H9 (cell line): Measurements from ENCODE around the gene DOCK1. TPM values are rescaled to one million over a fixed set of nuclear protein-coding genes. Genes with fewer than 3 reads are reported as not detected.

Experiments used
- DNase-seq: peaks from one replicate; pipeline ENCODE4 v3.0.0-alpha.2; 2017
- H2AFZ ChIP-seq: one replicate; pipeline ENCODE4 v1.6.1; 2013; ENCODE audit warnings: mild to moderate bottlenecking, low read length, control low read depth, moderate library complexity
- H2AK5ac ChIP-seq: 2 replicates; pipeline ENCODE4 v1.6.1; 2013; ENCODE audit warnings: low read length, control low read depth, mixed read lengths; ENCODE audit not compliant: insufficient read length
- H2BK120ac ChIP-seq: one replicate; pipeline ENCODE4 v1.6.1; 2013; ENCODE audit warnings: low read depth, mild to moderate bottlenecking, low read length, control low read depth, inconsistent platforms; ENCODE audit not compliant: poor library complexity, severe bottlenecking
- H2BK12ac ChIP-seq: 2 replicates; pipeline ENCODE4 v1.6.1; 2013; ENCODE audit warnings: low read length, control low read depth, mixed read lengths, low read depth; ENCODE audit not compliant: insufficient read length
- H2BK15ac ChIP-seq: 2 replicates; pipeline ENCODE4 v1.6.1; 2013; ENCODE audit warnings: low read depth, low read length, control low read depth
- H2BK20ac ChIP-seq: one replicate; pipeline ENCODE4 v1.6.1; 2013; ENCODE audit warnings: low read depth, mild to moderate bottlenecking, low read length, control low read depth, inconsistent platforms; ENCODE audit not compliant: poor library complexity, severe bottlenecking
- H2BK5ac ChIP-seq: 2 replicates; pipeline ENCODE4 v1.6.1; 2013; ENCODE audit warnings: low read length, control low read depth, mixed read lengths; ENCODE audit not compliant: insufficient read length
- H3K14ac ChIP-seq: 2 replicates; pipeline ENCODE4 v1.6.1; 2013; ENCODE audit warnings: low read length, control low read depth; ENCODE audit not compliant: insufficient read depth
- H3K18ac ChIP-seq: 2 replicates; pipeline ENCODE4 v1.6.1; 2013; ENCODE audit warnings: low read depth, mild to moderate bottlenecking, mixed read lengths, low read length, control low read depth; ENCODE audit not compliant: insufficient read length
- H3K23ac ChIP-seq: 2 replicates; pipeline ENCODE4 v1.6.1; 2013; ENCODE audit warnings: low read length, control low read depth, mixed read lengths, low read depth; ENCODE audit not compliant: insufficient read length
- H3K23me2 ChIP-seq: 2 replicates; pipeline ENCODE4 v1.6.1; 2013; ENCODE audit warnings: low read depth, mild to moderate bottlenecking, mixed read lengths, low read length, control low read depth; ENCODE audit not compliant: insufficient read length, poor library complexity, severe bottlenecking
- H3K27ac ChIP-seq: 2 replicates; pipeline ENCODE4 v1.5.1; 2013; ENCODE audit warnings: low read length, control low read depth, mixed read lengths, low read depth; ENCODE audit not compliant: insufficient read length
- H3K27me3 ChIP-seq: 2 replicates; pipeline ENCODE4 v1.6.1; 2013; ENCODE audit warnings: low read length, control low read depth, inconsistent platforms; ENCODE audit not compliant: insufficient read depth
- H3K4ac ChIP-seq: 2 replicates; pipeline ENCODE4 v1.6.1; 2013; ENCODE audit warnings: low read depth, mild to moderate bottlenecking, control low read depth, inconsistent platforms, low read length, moderate library complexity
- H3K4me1 ChIP-seq: 2 replicates; pipeline ENCODE4 v1.6.1; 2013; ENCODE audit warnings: low read length, control low read depth, inconsistent platforms; ENCODE audit not compliant: insufficient read depth
- H3K4me2 ChIP-seq: 2 replicates; pipeline ENCODE4 v1.6.1; 2013; ENCODE audit warnings: low read length, control low read depth, mixed read lengths; ENCODE audit not compliant: insufficient read length, insufficient read depth
- H3K56ac ChIP-seq: 2 replicates; pipeline ENCODE4 v1.6.1; 2013; ENCODE audit warnings: low read depth, mild to moderate bottlenecking, mixed read lengths, low read length, control low read depth; ENCODE audit not compliant: insufficient read length
- H3K79me1 ChIP-seq: 2 replicates; pipeline ENCODE4 v1.6.1; 2013; ENCODE audit warnings: low read depth, mild to moderate bottlenecking, moderate library complexity, low read length, control low read depth, inconsistent platforms; ENCODE audit not compliant: insufficient read depth, poor library complexity, severe bottlenecking
- H3K79me2 ChIP-seq: 2 replicates; pipeline ENCODE4 v1.6.1; 2013; ENCODE audit warnings: low read length, control low read depth, inconsistent platforms; ENCODE audit not compliant: insufficient read depth
- H3K9ac ChIP-seq: 2 replicates; pipeline ENCODE4 v1.6.1; 2013; ENCODE audit warnings: low read length, control low read depth, mixed read lengths; ENCODE audit not compliant: insufficient read length; ENCODE audit errors: extremely low read depth
- H3K9me3 ChIP-seq: one replicate; pipeline ENCODE4 v1.6.1; 2013; ENCODE audit warnings: low read depth, low read length, inconsistent platforms; ENCODE audit not compliant: control insufficient read depth
- H3T11ph ChIP-seq: one replicate; pipeline ENCODE4 v1.6.1; 2013; ENCODE audit warnings: mild to moderate bottlenecking, low read length, control low read depth, inconsistent platforms
- H4K20me1 ChIP-seq: one replicate; pipeline ENCODE4 v1.6.1; 2013; ENCODE audit not compliant: control insufficient read depth, insufficient read length, insufficient read depth
- H4K5ac ChIP-seq: 2 replicates; pipeline ENCODE4 v1.6.1; 2013; ENCODE audit warnings: low read depth, mild to moderate bottlenecking, mixed read lengths, low read length, control low read depth; ENCODE audit not compliant: insufficient read length
- H4K8ac ChIP-seq: replicated peaks from 2 replicates; pipeline ENCODE4 v1.6.1; 2013; ENCODE audit warnings: low read length, control low read depth, mixed read lengths, low read depth; ENCODE audit not compliant: insufficient read length
- H4K91ac ChIP-seq: 2 replicates; pipeline ENCODE4 v1.6.1; 2013; ENCODE audit warnings: low read depth, mild to moderate bottlenecking, moderate library complexity, mixed read lengths, low read length, control low read depth; ENCODE audit not compliant: insufficient read length
- H3K27ac Mint-ChIP-seq, 3 experiments: 2 replicates in 2 of 3; 3 replicates in 1 of 3; pipeline ENCODE4 v1.8.0; 2020 to 2021; ENCODE audit warnings: mixed read lengths in 3 of 3, mild to moderate bottlenecking in 1 of 3, moderate library complexity in 1 of 3
- H3K27me3 Mint-ChIP-seq: 2 replicates; pipeline ENCODE4 v1.8.0; 2021; ENCODE audit warnings: low read depth, mild to moderate bottlenecking, moderate library complexity, mixed read lengths
- H3K36me3 Mint-ChIP-seq, 3 experiments: 2 replicates in 2 of 3; 3 replicates in 1 of 3; pipeline ENCODE4 v1.8.0; 2020 to 2021; ENCODE audit warnings: low read depth in 3 of 3, mixed read lengths in 3 of 3; ENCODE audit not compliant: insufficient read depth in 1 of 3
- H3K4me1 Mint-ChIP-seq, 2 experiments: 2 replicates each; pipeline ENCODE4 v1.8.0; 2020; ENCODE audit warnings: mixed read lengths in 2 of 2
- H3K4me3 Mint-ChIP-seq, 2 experiments: 2 replicates in 1 of 2; 3 replicates in 1 of 2; pipeline ENCODE4 v1.8.0; 2020 to 2021; ENCODE audit warnings: mild to moderate bottlenecking in 2 of 2, mixed read lengths in 2 of 2, moderate library complexity in 1 of 2
- H3K9me3 Mint-ChIP-seq, 2 experiments: 2 replicates in 1 of 2; 3 replicates in 1 of 2; pipeline ENCODE4 v1.8.0; 2020; ENCODE audit warnings: mild to moderate bottlenecking in 2 of 2, mixed read lengths in 2 of 2, moderate library complexity in 1 of 2
- WGBS: extraction: QIAGEN DNeasy Blood & Tissue Kit; methylation state at CpG from one replicate; pipeline ENCODE4 v1.1.7; 2013; ENCODE audit warnings: missing lambda C conversion rate, low lambda C conversion rate, mixed read lengths; ENCODE audit not compliant: insufficient read length; ENCODE audit errors: extremely low coverage; 5-methylcytosine and 5-hydroxymethylcytosine counted together
- total RNA-seq: library from RNA; stranded (reverse); gene quantifications from 2 replicates; pipeline ENCODE4 v1.2.1, GENCODE V29; 2021
- TF ChIP-seq, protein P1 (sequence below): fragments of 200-600 bp; sonication (generic); conservative IDR thresholded peaks from 3 replicates; pipeline ENCODE4 v1.8.0; 2021; ENCODE audit warnings: antibody characterized with exemption, mild to moderate bottlenecking

DOCK1 gene
- total RNA-seq, 1 experiment from 2014 or later = 57.0 TPM

DNA sequence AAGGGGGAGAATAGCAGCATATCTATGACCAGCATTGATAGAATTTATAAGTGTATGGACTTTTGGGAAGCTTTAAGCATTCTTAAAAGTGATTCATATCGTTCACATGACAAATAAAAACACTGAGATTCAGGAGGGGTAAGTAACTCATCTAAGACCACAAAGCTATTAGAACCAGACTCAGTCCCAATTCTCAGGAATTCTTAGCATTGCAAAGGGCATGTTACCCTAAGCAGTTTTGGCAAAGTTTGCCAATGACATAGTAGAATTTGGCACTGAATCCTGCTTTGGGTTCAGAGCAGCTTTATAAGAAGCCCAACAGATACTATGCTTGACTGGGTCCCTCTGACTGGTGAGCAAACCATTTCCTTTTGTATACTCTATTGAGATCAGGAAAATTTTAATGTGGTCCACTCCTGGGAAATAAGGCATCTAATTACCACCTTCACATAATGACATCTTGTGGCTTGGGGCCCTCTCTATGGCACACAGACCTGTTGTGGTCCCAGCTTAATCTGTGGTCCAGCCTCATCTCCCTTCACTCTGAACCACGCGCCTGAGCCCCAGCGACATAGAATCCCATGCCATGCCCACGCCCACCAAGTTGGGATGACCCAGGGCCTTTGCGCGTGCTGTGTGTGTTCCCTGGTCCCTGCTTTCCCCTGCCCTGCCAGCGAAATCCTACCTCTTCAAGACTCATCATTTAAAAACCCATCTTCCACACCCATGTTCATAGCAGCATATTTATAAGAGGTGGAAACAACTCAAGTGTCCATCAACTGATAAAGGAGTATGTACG is 37.5 kb upstream of the DOCK1 start:
- Histone ChIP-seq H3K27ac (no peak overlapping the region), H3K79me1 (no peaks in the 10 kb centered on the region), H2AFZ (no peak overlapping the region), H2BK5ac (no peak overlapping the region), H2BK12ac (no peak overlapping the region), H3K18ac (no peak overlapping the region), H2BK15ac (no peak overlapping the region), H3K14ac (no peak overlapping the region), H3K9me3 (no peaks in the 10 kb centered on the region), H3K56ac (no peak overlapping the region), H3T11ph (no peak overlapping the region), H3K79me2 (no peaks in the 10 kb centered on the region), H4K5ac (no peak overlapping the region), H3K4me2 (no peak overlapping the region), H2BK120ac (no peak overlapping the region), H3K4me1 (no peaks in the 10 kb centered on the region), H4K8ac (no peak overlapping the region), H3K4ac (no peak overlapping the region), H2BK20ac (no peak overlapping the region), H3K9ac (no peak overlapping the region), H3K23me2 (no peaks in the 10 kb centered on the region), H3K27me3 (no peaks in the 10 kb centered on the region), H4K20me1 (no peaks in the 10 kb centered on the region), H2AK5ac (no peak overlapping the region), H4K91ac (no peak overlapping the region), H3K23ac (no peak overlapping the region)
- no CpG with 5 or more reads among the region's 9 CpGs for WGBS
- no peak for DNase-seq
- no peak overlapping the region for H3K4me3 Mint-ChIP-seq
- TF ChIP-seq, protein P1, sequence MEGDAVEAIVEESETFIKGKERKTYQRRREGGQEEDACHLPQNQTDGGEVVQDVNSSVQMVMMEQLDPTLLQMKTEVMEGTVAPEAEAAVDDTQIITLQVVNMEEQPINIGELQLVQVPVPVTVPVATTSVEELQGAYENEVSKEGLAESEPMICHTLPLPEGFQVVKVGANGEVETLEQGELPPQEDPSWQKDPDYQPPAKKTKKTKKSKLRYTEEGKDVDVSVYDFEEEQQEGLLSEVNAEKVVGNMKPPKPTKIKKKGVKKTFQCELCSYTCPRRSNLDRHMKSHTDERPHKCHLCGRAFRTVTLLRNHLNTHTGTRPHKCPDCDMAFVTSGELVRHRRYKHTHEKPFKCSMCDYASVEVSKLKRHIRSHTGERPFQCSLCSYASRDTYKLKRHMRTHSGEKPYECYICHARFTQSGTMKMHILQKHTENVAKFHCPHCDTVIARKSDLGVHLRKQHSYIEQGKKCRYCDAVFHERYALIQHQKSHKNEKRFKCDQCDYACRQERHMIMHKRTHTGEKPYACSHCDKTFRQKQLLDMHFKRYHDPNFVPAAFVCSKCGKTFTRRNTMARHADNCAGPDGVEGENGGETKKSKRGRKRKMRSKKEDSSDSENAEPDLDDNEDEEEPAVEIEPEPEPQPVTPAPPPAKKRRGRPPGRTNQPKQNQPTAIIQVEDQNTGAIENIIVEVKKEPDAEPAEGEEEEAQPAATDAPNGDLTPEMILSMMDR = no peak
- peaks cover 9 to 10% of the 10 kb centered on the region in 2 experiments for H3K4me1 Mint-ChIP-seq
- peaks cover 0 to 4% of the 10 kb centered on the region in 2 experiments; a peak in 1 of 5 replicates for H3K9me3 Mint-ChIP-seq
- H3K27me3 Mint-ChIP-seq = no peaks in the 10 kb centered on the region; the same call in 1 of the 2 replicates
- H3K36me3 Mint-ChIP-seq = no peaks in the 10 kb centered on the region; a peak in 1 of 7 replicates
- H3K27ac Mint-ChIP-seq = no peak overlapping the region
